ENCODE results near the gene ACBD6. TPM values are rescaled to one million over a fixed set of nuclear protein-coding genes. Genes with fewer than 3 reads are reported as not detected.

ACBD6 gene
- total and polyA plus RNA-seq, 10 of the 15 experiments (the other 5 are each of a cell fraction or from before 2014, with no cell fraction given) = 15.0 to 67.3 (median 55.0) TPM

GRCh38 chr1:180384286-180385005 is 117.9 kb downstream of the ACBD6 start:
- intact Hi-C loops (cut with micrococcal nuclease; ENCODE audit: unreplicated experiment) = no loop called here
- SMC1A ChIA-PET (ENCODE audit: uncharacterized antibody, unreplicated experiment) = interaction anchor here (1.0 kb wide), 1 partner anchor 81 kb away, joined by 3 read pairs; no protein-coding TSS in a partner anchor
- Histone ChIP-seq H2AFZ (ENCODE audit: control insufficient read depth, low read depth, low read length) (no peak overlapping the region), H3K4me1 (ENCODE audit: control insufficient read depth, insufficient read depth, low read length) (peaks cover 5% of the 10 kb centered on the region; the same call in 1 of the 2 replicates), H3K4me3 (no peak overlapping the region), H3K79me2 (ENCODE audit: control insufficient read depth, insufficient read depth, low read length) (peaks cover 2% of the 10 kb centered on the region), H3K27me3 (replicated peaks in 1 of 2; ENCODE audit: control insufficient read depth in 2 of 2, insufficient read depth in 2 of 2, low read length in 1 of 2) (no peaks in the 10 kb centered on the region), H3K9ac (ENCODE audit: control insufficient read depth, insufficient read depth, low read length) (no peak overlapping the region), H4K20me1 (ENCODE audit: control insufficient read depth, insufficient read depth) (no peaks in the 10 kb centered on the region), H3K36me3 (ENCODE audit: control insufficient read depth in 2 of 2, insufficient read depth in 2 of 2, low read length in 1 of 2) (no peaks in the 10 kb centered on the region), H3K9me3 (replicated peaks; ENCODE audit: control insufficient read depth, insufficient read depth, low read length) (peaks cover 20% of the 10 kb centered on the region; the same call in 2 of the 3 replicates), H3K27ac (ENCODE audit: control insufficient read depth, insufficient read depth) (no peak overlapping the region), H3K4me2 (ENCODE audit: control insufficient read depth, insufficient read depth) (no peak overlapping the region)
- POLR2A ChIA-PET = no interaction called here
- in situ Hi-C loops (cut with MboI) = no loop called here
- RAD21 ChIA-PET (ENCODE audit: unreplicated experiment) = no interaction called here
- 59% methylated on average over 3 of the region's 3 CpGs for WGBS (ENCODE audit: insufficient coverage, insufficient replicate concordance, low lambda C conversion rate, missing lambda C conversion rate)
- CTCF ChIA-PET = interaction anchor here (0.7 to 1.7 kb wide), 2 partner anchors 93 to 783 kb away, joined by 4 to 5 read pairs; no protein-coding TSS in a partner anchor
- FAIRE-seq (no peak), ATAC-seq (no peak), DNase-seq (ENCODE audit: low read depth, low spot score) (no peak)
- BruUV-seq (replicated peaks) = no TSS peak
- TF ChIP-seq SUZ12 (IDR thresholded peaks at IDR 0.05; ENCODE audit: unreplicated experiment) (no peak), ZNF274 (IDR thresholded peaks at IDR 0.05; ENCODE audit: insufficient read depth, insufficient read length) (no peak), CEBPZ (IDR thresholded peaks at IDR 0.05; ENCODE audit: low read depth, low read length) (no peak), TAF1 (IDR thresholded peaks at IDR 0.05; ENCODE audit: borderline replicate concordance, low read depth, low read length) (no peak), CHD4 (IDR thresholded peaks at IDR 0.05) (no peak), NKRF (conservative IDR thresholded peaks at IDR 0.05) (no peak), HDAC6 (IDR thresholded peaks at IDR 0.05; ENCODE audit: unreplicated experiment) (no peak)

All from GM12878 (cell line).